DOHH2 (cell line): ENCODE data around the gene CRADD.

Experiments
- H3F3A ChIP-seq: fragments of 200-600 bp; sonication (generic), shearing (Covaris generic); 2 replicates; pipeline ENCODE4 v1.6.0; 2016; ENCODE audit warnings: antibody characterized with exemption, mild to moderate bottlenecking; ENCODE audit not compliant: control insufficient read depth, insufficient read depth
- H3K27ac ChIP-seq: fragments of 200-600 bp; sonication (generic); 2 replicates; pipeline ENCODE4 v1.5.1; 2014; ENCODE audit warnings: low read depth, mild to moderate bottlenecking, low read length, moderate library complexity
- H3K27me3 ChIP-seq: fragments of 200-600 bp; sonication (generic); 2 replicates; pipeline ENCODE4 v1.6.1; 2014; ENCODE audit warnings: mild to moderate bottlenecking, low read length, mixed read lengths; ENCODE audit not compliant: control insufficient read depth
- H3K36me3 ChIP-seq: fragments of 200-600 bp; sonication (generic); 2 replicates; pipeline ENCODE4 v1.6.1; 2014; ENCODE audit warnings: mild to moderate bottlenecking, low read length, moderate library complexity, mixed read lengths; ENCODE audit not compliant: control insufficient read depth
- H3K4me1 ChIP-seq: fragments of 200-600 bp; sonication (generic); 2 replicates; pipeline ENCODE4 v1.6.1; 2014; ENCODE audit warnings: mild to moderate bottlenecking, low read length, mixed read lengths; ENCODE audit not compliant: control insufficient read depth
- H3K4me2 ChIP-seq: fragments of 200-600 bp; sonication (generic); 2 replicates; pipeline ENCODE4 v1.6.0; 2014; ENCODE audit warnings: mild to moderate bottlenecking, low read length, moderate library complexity
- H3K4me3 ChIP-seq: fragments of 200-600 bp; sonication (generic); 2 replicates; pipeline ENCODE4 v1.5.1; 2014; ENCODE audit warnings: mild to moderate bottlenecking, low read length, mixed read lengths
- H3K79me2 ChIP-seq: fragments of 200-600 bp; sonication (generic); 2 replicates; pipeline ENCODE4 v1.6.1; 2014; ENCODE audit warnings: mild to moderate bottlenecking, low read length, mixed read lengths; ENCODE audit not compliant: control insufficient read depth
- H3K9me2 ChIP-seq: fragments of 200-600 bp; sonication (generic); replicated peaks from 2 replicates; pipeline ENCODE4 v1.6.1; 2014; ENCODE audit warnings: mild to moderate bottlenecking, low read length, mixed read lengths; ENCODE audit not compliant: control insufficient read depth
- H3K9me3 ChIP-seq: fragments of 200-600 bp; sonication (generic); 2 replicates; pipeline ENCODE4 v1.6.1; 2014; ENCODE audit warnings: antibody characterized with exemption, low read length, mixed read lengths; ENCODE audit not compliant: control insufficient read depth, insufficient read depth
- H4K20me1 ChIP-seq: fragments of 200-600 bp; sonication (generic); 2 replicates; pipeline ENCODE4 v1.6.0; 2014; ENCODE audit warnings: low read depth, mild to moderate bottlenecking, antibody characterized with exemption, low read length, moderate library complexity; ENCODE audit not compliant: control insufficient read depth, insufficient read depth
- EZH2phosphoT487 ChIP-seq: fragments of 200-600 bp; sonication (generic); IDR thresholded peaks from 2 replicates; pipeline ENCODE4 v1.6.1; 2017; ENCODE audit warnings: borderline replicate concordance, mild to moderate bottlenecking, antibody characterized with exemption, low read length, moderate library complexity, mixed read lengths
- TF ChIP-seq, protein P1 (sequence below): fragments of 200-600 bp; sonication (generic); IDR thresholded peaks from one replicate; pipeline ENCODE4 v1.5.1; 2014; ENCODE audit warnings: antibody characterized with exemption, mild to moderate bottlenecking, low read depth, low read length; ENCODE audit not compliant: poor library complexity, severe bottlenecking

Gene CRADD

DNA sequence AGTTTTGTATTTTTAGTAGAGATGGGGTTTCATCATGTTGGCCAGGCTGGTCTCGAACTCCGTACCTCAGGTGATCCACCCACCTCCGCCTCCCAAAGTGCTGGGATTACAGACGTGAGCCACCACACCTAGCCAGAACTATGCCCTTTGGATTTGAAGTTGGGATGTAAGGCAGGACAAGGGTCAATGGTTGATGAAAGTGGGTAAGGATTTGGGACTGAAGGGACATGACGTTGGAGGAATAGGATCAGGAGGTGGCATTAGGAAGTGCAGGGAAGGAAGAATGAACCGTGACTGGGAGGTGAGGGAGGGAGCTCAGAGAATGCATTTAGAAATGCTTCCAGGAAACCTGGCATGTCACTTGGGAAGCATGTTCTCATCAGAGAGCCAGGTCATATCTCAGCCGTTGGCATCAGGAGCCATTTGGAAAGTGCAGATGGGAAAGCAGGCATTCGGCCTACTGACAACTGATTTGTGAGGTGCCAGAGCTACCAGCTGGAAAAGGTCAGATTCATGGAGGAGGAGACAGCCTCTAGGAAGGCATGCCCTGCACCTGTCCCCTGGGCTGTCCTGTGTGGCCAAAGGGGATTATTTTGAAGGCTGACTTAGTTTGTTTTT lies 2.2 kb downstream of the CRADD start:
- Histone ChIP-seq H3K4me2 (no peak overlapping the region), H3K9me3 (peaks cover 2% of the 10 kb centered on the region; the same call in 1 of the 2 replicates), H3K36me3 (no peaks in the 10 kb centered on the region; the same call in 1 of the 2 replicates), H3K27ac (no peak overlapping the region), H3F3A (no peaks in the 10 kb centered on the region), H3K4me1 (peaks cover 31% of the 10 kb centered on the region), H4K20me1 (no peaks in the 10 kb centered on the region), H3K27me3 (no peaks in the 10 kb centered on the region), H3K79me2 (peaks cover 19% of the 10 kb centered on the region), H3K4me3 (no peak overlapping the region), H3K9me2 (no peaks in the 10 kb centered on the region)
- TF ChIP-seq, protein P1, sequence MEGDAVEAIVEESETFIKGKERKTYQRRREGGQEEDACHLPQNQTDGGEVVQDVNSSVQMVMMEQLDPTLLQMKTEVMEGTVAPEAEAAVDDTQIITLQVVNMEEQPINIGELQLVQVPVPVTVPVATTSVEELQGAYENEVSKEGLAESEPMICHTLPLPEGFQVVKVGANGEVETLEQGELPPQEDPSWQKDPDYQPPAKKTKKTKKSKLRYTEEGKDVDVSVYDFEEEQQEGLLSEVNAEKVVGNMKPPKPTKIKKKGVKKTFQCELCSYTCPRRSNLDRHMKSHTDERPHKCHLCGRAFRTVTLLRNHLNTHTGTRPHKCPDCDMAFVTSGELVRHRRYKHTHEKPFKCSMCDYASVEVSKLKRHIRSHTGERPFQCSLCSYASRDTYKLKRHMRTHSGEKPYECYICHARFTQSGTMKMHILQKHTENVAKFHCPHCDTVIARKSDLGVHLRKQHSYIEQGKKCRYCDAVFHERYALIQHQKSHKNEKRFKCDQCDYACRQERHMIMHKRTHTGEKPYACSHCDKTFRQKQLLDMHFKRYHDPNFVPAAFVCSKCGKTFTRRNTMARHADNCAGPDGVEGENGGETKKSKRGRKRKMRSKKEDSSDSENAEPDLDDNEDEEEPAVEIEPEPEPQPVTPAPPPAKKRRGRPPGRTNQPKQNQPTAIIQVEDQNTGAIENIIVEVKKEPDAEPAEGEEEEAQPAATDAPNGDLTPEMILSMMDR: no peak
- no peak for TF ChIP-seq EZH2phosphoT487

DNA sequence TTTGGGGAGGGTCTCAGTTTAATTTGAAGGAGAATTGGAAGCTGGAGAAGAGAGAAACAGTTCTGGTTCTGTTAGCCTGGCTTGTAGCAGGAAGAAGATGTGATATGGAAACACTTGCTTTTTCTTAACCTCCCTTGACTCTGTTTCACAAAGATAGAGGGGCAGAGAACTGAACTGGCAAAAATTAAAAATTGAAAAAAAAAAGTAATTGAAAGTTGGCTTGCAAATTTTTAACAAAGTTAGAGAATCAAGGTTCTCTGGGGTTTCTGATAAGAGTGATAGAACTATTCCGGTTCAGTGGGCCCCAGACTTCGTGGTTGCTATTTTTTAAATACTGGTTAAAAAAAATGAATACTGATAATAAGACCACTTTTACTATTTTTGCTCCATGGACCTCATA lies 2.8 kb downstream of the CRADD start:
- Histone ChIP-seq H3F3A (no peaks in the 10 kb centered on the region), H3K4me3 (no peak overlapping the region), H3K79me2 (peaks cover 19% of the 10 kb centered on the region), H3K4me2 (no peak overlapping the region), H3K36me3 (no peaks in the 10 kb centered on the region; the same call in 1 of the 2 replicates), H3K27ac (no peak overlapping the region), H3K9me3 (peaks cover 2% of the 10 kb centered on the region; the same call in 1 of the 2 replicates), H3K27me3 (no peaks in the 10 kb centered on the region), H4K20me1 (no peaks in the 10 kb centered on the region), H3K4me1 (peaks cover 37% of the 10 kb centered on the region), H3K9me2 (no peaks in the 10 kb centered on the region)
- TF ChIP-seq, protein P1: no peak

DNA sequence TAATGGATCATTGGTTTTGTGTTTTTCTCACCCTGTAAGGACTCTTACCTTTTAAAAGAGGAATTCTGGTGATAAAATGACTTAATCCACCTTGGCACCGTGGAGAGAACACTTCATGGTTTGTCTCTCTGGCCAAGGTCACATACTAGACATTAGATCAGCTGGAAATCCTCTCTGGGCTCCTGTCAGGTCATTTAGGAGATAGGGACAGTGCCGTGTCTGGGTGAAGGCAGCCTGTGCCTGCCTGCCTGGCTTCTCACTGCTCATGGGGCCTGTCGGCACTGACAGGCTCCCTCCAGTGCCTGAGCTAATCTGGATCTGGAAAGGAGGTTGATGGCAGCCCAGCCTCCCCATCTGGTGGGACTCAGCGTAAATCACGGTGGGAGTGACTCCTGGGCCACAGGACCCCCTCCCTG lies 5.7 kb downstream of the CRADD start:
- peaks cover 31% of the 10 kb centered on the region for H3K4me1 ChIP-seq
- no peaks in the 10 kb centered on the region for H3F3A ChIP-seq
- peaks cover 16% of the 10 kb centered on the region for H3K79me2 ChIP-seq
- no peak overlapping the region for H3K4me2 ChIP-seq
- no peaks in the 10 kb centered on the region for H4K20me1 ChIP-seq
- H3K27me3 ChIP-seq: no peaks in the 10 kb centered on the region
- H3K27ac ChIP-seq: no peak overlapping the region
- no peak for TF ChIP-seq EZH2phosphoT487
- TF ChIP-seq, protein P1: no peak
- no peak overlapping the region for H3K4me3 ChIP-seq
- H3K9me2 ChIP-seq: no peaks in the 10 kb centered on the region
- no peaks in the 10 kb centered on the region for H3K9me3 ChIP-seq
- H3K36me3 ChIP-seq: no peaks in the 10 kb centered on the region; the same call in 1 of the 2 replicates
